GM13977 (cell line): Measurements from ENCODE around the gene BAG3.

Experiments
- DNase-seq: peaks from one replicate; pipeline ENCODE4 v3.0.0; 2012; ENCODE audit warnings: low spot score
- in situ Hi-C: fragments of 300-500 bp; cut with MboI; formaldehyde crosslinking; loops from one replicate; pipeline ENCODE4 v1.12.0; 2022; ENCODE audit warnings: low sequenced_read_pairs, low pct_unique_long_range_greater_than_20kb, mixed read lengths, inconsistent platforms; ENCODE audit not compliant: unreplicated experiment
- TF ChIP-seq, protein P1 (sequence below): IDR thresholded peaks from 2 replicates; pipeline ENCODE4 v1.5.1; 2012; ENCODE audit warnings: mild to moderate bottlenecking, control low read depth; ENCODE audit not compliant: insufficient read depth; ENCODE audit errors: extremely low read depth, missing control alignments

BAG3 gene

GRCh38 chr10:119713744-119714483 lies 62.7 kb downstream of the BAG3 start:
- DNase-seq = no peak
- in situ Hi-C loops = no loop called here
- TF ChIP-seq, protein P1, sequence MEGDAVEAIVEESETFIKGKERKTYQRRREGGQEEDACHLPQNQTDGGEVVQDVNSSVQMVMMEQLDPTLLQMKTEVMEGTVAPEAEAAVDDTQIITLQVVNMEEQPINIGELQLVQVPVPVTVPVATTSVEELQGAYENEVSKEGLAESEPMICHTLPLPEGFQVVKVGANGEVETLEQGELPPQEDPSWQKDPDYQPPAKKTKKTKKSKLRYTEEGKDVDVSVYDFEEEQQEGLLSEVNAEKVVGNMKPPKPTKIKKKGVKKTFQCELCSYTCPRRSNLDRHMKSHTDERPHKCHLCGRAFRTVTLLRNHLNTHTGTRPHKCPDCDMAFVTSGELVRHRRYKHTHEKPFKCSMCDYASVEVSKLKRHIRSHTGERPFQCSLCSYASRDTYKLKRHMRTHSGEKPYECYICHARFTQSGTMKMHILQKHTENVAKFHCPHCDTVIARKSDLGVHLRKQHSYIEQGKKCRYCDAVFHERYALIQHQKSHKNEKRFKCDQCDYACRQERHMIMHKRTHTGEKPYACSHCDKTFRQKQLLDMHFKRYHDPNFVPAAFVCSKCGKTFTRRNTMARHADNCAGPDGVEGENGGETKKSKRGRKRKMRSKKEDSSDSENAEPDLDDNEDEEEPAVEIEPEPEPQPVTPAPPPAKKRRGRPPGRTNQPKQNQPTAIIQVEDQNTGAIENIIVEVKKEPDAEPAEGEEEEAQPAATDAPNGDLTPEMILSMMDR = no peak

DNA sequence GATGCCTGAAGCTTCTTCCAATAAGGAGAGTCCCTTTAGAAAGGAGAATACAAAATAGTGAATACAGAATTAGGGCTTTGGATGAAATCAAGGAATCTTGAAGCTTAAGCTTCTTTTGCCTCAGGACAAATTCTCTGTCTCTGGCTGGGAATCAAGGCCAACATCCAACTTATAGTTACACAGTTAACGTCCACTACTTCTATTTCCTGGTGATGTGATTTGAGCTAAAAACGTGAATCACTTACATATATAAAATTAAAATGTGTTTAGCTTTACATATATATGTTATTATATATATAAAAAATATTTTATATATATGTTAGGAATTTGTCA lies 63.3 kb downstream of the BAG3 start:
- in situ Hi-C loops = no loop called here
- no peak for DNase-seq
- TF ChIP-seq, protein P1 = no peak

DNA sequence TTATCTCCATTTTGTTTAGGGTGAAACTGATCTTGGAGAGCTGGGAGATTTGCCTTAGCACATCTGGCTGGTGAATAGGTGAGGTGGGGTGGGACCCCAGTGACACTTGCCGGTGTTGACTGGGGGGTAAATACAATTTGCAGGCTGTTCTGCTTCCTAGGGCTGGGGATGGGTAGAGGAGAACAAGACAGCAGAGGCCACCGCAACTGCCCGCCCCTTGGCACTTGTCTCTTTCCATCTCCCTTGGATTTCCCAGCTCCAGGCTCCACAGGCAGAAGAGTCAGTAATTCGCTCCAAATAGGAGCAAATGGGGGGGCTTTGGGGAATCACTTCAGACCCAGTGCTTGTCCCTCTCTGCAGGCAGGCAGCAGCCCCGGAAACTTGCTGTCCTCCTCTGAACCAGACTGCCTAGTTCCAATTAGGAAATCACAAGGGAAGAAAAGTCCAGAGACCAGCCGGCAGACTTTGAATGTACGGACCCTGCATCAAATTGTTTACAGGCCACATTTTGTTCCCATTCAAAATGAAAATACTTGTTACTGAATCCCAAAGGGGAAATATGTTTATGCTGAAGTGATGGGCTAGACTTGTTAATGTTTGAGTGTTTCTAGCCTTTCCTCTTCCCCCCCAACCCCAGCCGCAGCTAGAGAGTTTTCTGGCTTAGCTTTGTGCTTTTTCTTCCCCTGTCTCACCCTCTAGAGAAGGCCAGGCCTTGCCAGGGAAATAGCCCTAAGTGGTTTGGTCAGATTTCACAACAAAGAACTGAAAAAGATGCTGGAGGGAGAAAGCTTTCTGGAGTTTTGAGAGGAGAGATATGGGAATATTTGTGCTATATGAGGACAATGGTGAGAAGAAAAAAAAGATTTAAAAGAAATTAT lies 64.7 kb downstream of the BAG3 start:
- TF ChIP-seq, protein P1 = no peak
- in situ Hi-C loops = no loop called here
- DNase-seq = no peak

DNA sequence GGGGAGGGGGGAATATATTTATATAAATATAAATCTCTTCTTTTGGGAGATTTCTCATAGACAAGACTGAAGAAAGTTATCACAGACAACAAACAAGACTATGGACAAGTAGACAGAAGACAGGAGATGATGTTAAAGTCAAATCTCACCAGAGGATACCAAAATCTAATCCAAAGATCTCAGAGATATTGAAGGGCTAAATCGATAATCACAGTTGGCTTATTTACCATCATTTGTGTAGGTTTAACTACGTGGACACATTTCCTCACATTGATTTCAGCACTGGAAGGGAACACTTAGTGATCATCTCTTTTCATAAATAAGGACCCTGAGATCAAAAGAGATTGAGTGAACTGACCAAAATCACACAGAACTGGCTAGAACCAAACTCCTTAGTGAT lies 72.0 kb downstream of the BAG3 start:
- in situ Hi-C loops = no loop called here
- TF ChIP-seq, protein P1 = no peak
- DNase-seq = no peak

- DNase-seq = no peak
- TF ChIP-seq, protein P1 = no peak
- in situ Hi-C loops = no loop called here
Observed at GRCh38 chr10:119723624-119724023, 72.4 kb downstream of the BAG3 start.

GRCh38 chr10:119724593-119725516 lies 73.7 kb downstream of the BAG3 start:
- peak; percentile 56 for DNase-seq
- in situ Hi-C loops = no loop called here
- TF ChIP-seq, protein P1 = no peak
